Thyroid gland (tissue), 4 donors: Measurements from ENCODE around the gene SHISA2. TPM values are rescaled to one million over a fixed set of nuclear protein-coding genes. Genes with fewer than 3 reads are reported as not detected.
"Not testable (repeated sequence)": the region's sequence is repeated elsewhere in the genome, so short reads cannot be mapped to it uniquely, and the experiment has no call there.

ENCODE experiments used
- DNase-seq, 2 donors: peaks; one replicate each; pipeline ENCODE4 v3.0.0-alpha.2; 2019
- H3K27ac ChIP-seq, 3 donors: fragments of 200-600 bp; sonication (generic); 1 replicate in 2 of 3; 2 replicates in 1 of 3; pipeline ENCODE4 v1.5.1; 2016 to 2019; ENCODE audit warnings: mild to moderate bottlenecking in 1 of 3, moderate library complexity in 1 of 3
- H3K27me3 ChIP-seq: fragments of 200-600 bp; sonication (generic); one replicate; pipeline ENCODE4 v1.5.1; 2019
- H3K36me3 ChIP-seq, 2 donors: fragments of 200-600 bp; sonication (generic); one replicate each; pipeline ENCODE4 v1.5.1; 2016 to 2019
- H3K4me1 ChIP-seq, 2 donors: fragments of 200-600 bp; sonication (generic); one replicate each; pipeline ENCODE4 v1.5.1; 2017 to 2019
- H3K4me3 ChIP-seq, 3 donors: fragments of 200-600 bp; sonication (generic); replicated peaks in 1 of 3; 1 replicate in 2 of 3; 2 replicates in 1 of 3; pipeline ENCODE4 v1.5.1; 2016; ENCODE audit warnings: mild to moderate bottlenecking in 1 of 3
- H3K9me3 ChIP-seq: fragments of 200-600 bp; sonication (generic); one replicate; pipeline ENCODE4 v1.5.1; 2017
- CTCF ChIP-seq, 6 experiments: fragments of 200-600 bp in 3 of 6; fragments of 450-650 bp in 3 of 6; sonication (generic) in 3 of 6; IDR thresholded peaks; one replicate each; pipeline ENCODE4 v1.5.1; 2016 to 2019; ENCODE audit warnings: antibody characterized with exemption in 6 of 6, mild to moderate bottlenecking in 2 of 6, inconsistent platforms in 1 of 6, moderate library complexity in 1 of 6
- POLR2A ChIP-seq, 2 donors: fragments of 450-650 bp; IDR thresholded peaks; one replicate each; pipeline ENCODE4 v1.6.1; 2017; ENCODE audit warnings: antibody characterized with exemption in 2 of 2, mild to moderate bottlenecking in 2 of 2, moderate library complexity in 1 of 2
- WGBS, 2 donors: methylation state at CpG; one replicate each; pipeline ENCODE4 v1.1.5; 2017; 5-methylcytosine and 5-hydroxymethylcytosine counted together
- intact Hi-C: fragments of 100-400 bp; cut with DNase I; formaldehyde crosslinking; loops from one replicate; pipeline ENCODE4 v1.15.1; 2023
- total RNA-seq, 4 donors: library from RNA; depleted of rRNA; stranded (reverse); fragments of >200 nt; gene quantifications; one replicate each; pipeline ENCODE4 v1.2.3, GENCODE V29; 2016

Gene SHISA2
- 100 to 1,000 TPM in 1 of 4 donors, 10 to 100 TPM in 3; 47.4 to 124 (median 79.8) TPM for total RNA-seq

GRCh38 chr13:26051657-26052311 lies at the start of gene SHISA2:
Gene SHISA2 (minus strand): TSS chr13:26052016. CDS start chr13:26050975, 1,041 bp downstream.
- peak within 1 kb of the TSS; percentile 94 to 98 (median 94) for H3K27ac ChIP-seq

GRCh38 chr13:26095846-26096610 lies 44.2 kb upstream of the SHISA2 start:
- intact Hi-C loops: no loop called here
- no peak overlapping the region for H3K4me3 ChIP-seq
- H3K4me1 ChIP-seq: peaks cover 0 to 12% of the 10 kb centered on the region in 2 donors
- H3K27me3 ChIP-seq: no peaks in the 10 kb centered on the region
- peak; percentile 56 to 83 for DNase-seq
- TF ChIP-seq POLR2A (IDR thresholded peaks at IDR 0.05): no peak
- no peak for TF ChIP-seq CTCF (IDR thresholded peaks at IDR 0.05)
- no peaks in the 10 kb centered on the region for H3K9me3 ChIP-seq
- H3K36me3 ChIP-seq: no peaks in the 10 kb centered on the region
- peak overlapping the region in 1 of 3 donors; percentile 22 for H3K27ac ChIP-seq
- WGBS, 2 donors: 60 to 66% methylated on average over 14 of the region's 14 CpGs

More at GRCh38 chr13:26051657-26052311, at the start of gene SHISA2:
- intact Hi-C loops: no loop called here
- 1 to 2% methylated on average over 25 to 29 of the region's 72 CpGs for whole genome bisulfite sequencing, 2 donors
- TF ChIP-seq POLR2A (IDR thresholded peaks at IDR 0.05) (peak; percentile 83 to 99), CTCF (IDR thresholded peaks at IDR 0.05) (no peak)
- Histone ChIP-seq H3K9me3 (no peaks in the 10 kb centered on the region), H3K4me1 (peaks cover 15 to 17% of the 10 kb centered on the region in 2 donors), H3K36me3 (no peaks in the 10 kb centered on the region), H3K27me3 (no peaks in the 10 kb centered on the region), H3K4me3 (peak within 1 kb of the TSS; percentile 57 to 68 (median 60))
- DNase-seq: peak; percentile 71 to 80

GRCh38 chr13:26095338-26095737 lies 43.5 kb upstream of the SHISA2 start:
- Histone ChIP-seq H3K36me3 (no peaks in the 10 kb centered on the region), H3K4me1 (peaks cover 0 to 12% of the 10 kb centered on the region in 2 donors), H3K9me3 (no peaks in the 10 kb centered on the region), H3K27me3 (no peaks in the 10 kb centered on the region), H3K27ac (peak overlapping the region in 1 of 3 donors; percentile 22), H3K4me3 (no peak overlapping the region)
- no peak for DNase-seq
- TF ChIP-seq POLR2A (IDR thresholded peaks at IDR 0.05): no peak
- TF ChIP-seq CTCF (IDR thresholded peaks at IDR 0.05): peak in 2 of 6 experiments; percentile 18 to 22
- 15 to 24% methylated on average over 1 of the region's 1 CpG for WGBS, 2 donors
- intact Hi-C loops: no loop called here

DNA sequence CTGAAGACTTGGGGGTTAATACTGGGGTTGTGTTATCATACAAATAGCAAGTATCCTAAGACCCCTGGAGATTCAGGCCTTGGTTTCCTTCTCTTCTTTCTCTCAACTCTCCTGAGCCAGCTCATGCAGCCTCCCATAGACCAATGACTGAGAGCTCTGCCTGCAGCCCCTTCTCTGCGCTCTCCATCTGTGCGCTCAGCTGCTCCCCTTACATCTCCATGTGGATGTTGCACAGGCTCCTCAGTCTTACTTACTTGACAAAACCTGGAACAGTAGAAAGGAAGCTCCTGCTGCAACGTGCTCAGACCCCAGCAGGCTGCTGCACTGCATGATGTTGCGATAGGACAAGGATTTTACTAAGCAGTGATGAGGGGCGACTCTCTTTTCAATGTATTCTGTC lies 25.0 kb upstream of the SHISA2 start:
- H3K27me3 ChIP-seq, intact Hi-C loops, H3K9me3 ChIP-seq, DNase-seq, H3K36me3 ChIP-seq, H3K27ac ChIP-seq, H3K4me3 ChIP-seq, H3K4me1 ChIP-seq: not testable (repeated sequence)
- 87 to 88% methylated on average over 5 of the region's 5 CpGs for WGBS, 2 donors

GRCh38 chr13:26075498-26075897 lies 23.7 kb upstream of the SHISA2 start:
- H3K27ac ChIP-seq: peak overlapping the region in 1 of 3 donors; percentile 36
- H3K9me3 ChIP-seq: no peaks in the 10 kb centered on the region
- H3K4me1 ChIP-seq: peaks cover 4 to 6% of the 10 kb centered on the region in 2 donors
- no peak overlapping the region for H3K4me3 ChIP-seq
- WGBS, 2 donors: 63 to 72% methylated on average over 6 of the region's 6 CpGs
- TF ChIP-seq CTCF (IDR thresholded peaks at IDR 0.05) (no peak), POLR2A (IDR thresholded peaks at IDR 0.05) (no peak)
- intact Hi-C loops: no loop called here
- H3K36me3 ChIP-seq: no peaks in the 10 kb centered on the region
- DNase-seq: no peak
- no peaks in the 10 kb centered on the region for H3K27me3 ChIP-seq
